HepG2 (cell line): Measurements from ENCODE around the gene NFKB2. TPM values are rescaled to one million over a fixed set of nuclear protein-coding genes. Genes with fewer than 3 reads are reported as not detected.

Experiments used
- AKNA ChIP-seq: sonication (generic); formaldehyde crosslinking; IDR thresholded peaks from 2 replicates; pipeline ENCODE4 v1.4.0; 2020; ENCODE audit warnings: missing genetic modification reagents, borderline replicate concordance
- ELF4 ChIP-seq: sonication (generic); formaldehyde crosslinking; IDR thresholded peaks from 2 replicates; pipeline ENCODE4 v1.5.0; 2020; ENCODE audit warnings: missing genetic modification reagents, mild to moderate bottlenecking, moderate library complexity, borderline replicate concordance
- REST ChIP-seq, 2 experiments: IDR thresholded peaks; 2 replicates each; pipeline ENCODE4 v1.6.1; 2011 to 2012; ENCODE audit warnings: low read length in 2 of 2, borderline replicate concordance in 1 of 2, low read depth in 1 of 2, mild to moderate bottlenecking in 1 of 2, moderate library complexity in 1 of 2
- TIGD3 ChIP-seq: sonication (generic); formaldehyde crosslinking; IDR thresholded peaks from 2 replicates; pipeline ENCODE4 v1.5.1; 2020; ENCODE audit warnings: mild to moderate bottlenecking, missing genetic modification reagents, borderline replicate concordance
- XBP1 ChIP-seq: sonication (generic); formaldehyde crosslinking; IDR thresholded peaks from 2 replicates; pipeline ENCODE4 v1.5.0; 2020; ENCODE audit warnings: missing genetic modification reagents
- ZNF251 ChIP-seq: sonication (generic); formaldehyde crosslinking; IDR thresholded peaks from 2 replicates; pipeline ENCODE4 v1.9.0; 2021; ENCODE audit warnings: mild to moderate bottlenecking, missing genetic modification reagents
- ZSCAN30 ChIP-seq: sonication (generic); formaldehyde crosslinking; IDR thresholded peaks from 2 replicates; pipeline ENCODE4 v1.5.0; 2020; ENCODE audit warnings: mild to moderate bottlenecking, missing genetic modification reagents
- polyA plus RNA-seq, 8 experiments: library from polyadenylated mRNA; depleted of rRNA in 3 of 8; stranded (reverse) in 7 of 8; unstranded in 1 of 8; fragments of >200 nt; fragmentation: Illumina TruSeq in 4 of 8; extraction: Trizol in 4 of 8; gene quantifications; 2 replicates each; pipeline versions ENCODE4 v1.2.1 to v1.2.3, GENCODE V29; 2011 to 2016; ENCODE audit warnings: low read depth in 4 of 8, missing spikeins in 1 of 8, mixed read lengths in 1 of 8; ENCODE audit not compliant: insufficient read depth in 1 of 8
- total RNA-seq, 5 experiments: library from RNA; depleted of rRNA; stranded (reverse); fragments of >200 nt; fragmentation: Illumina TruSeq; extraction: Trizol; gene quantifications; 2 replicates each; pipeline ENCODE4 v1.2.3, GENCODE V29; 2016; ENCODE audit warnings: low read depth in 1 of 5

Gene NFKB2
- total and polyA plus RNA-seq, 2 of the 13 experiments (the other 11 are each of a cell fraction or from before 2014, with no cell fraction given) = 7.7 to 12.5 TPM

GRCh38 chr10:102399217-102400021 is 3.9 kb downstream of the NFKB2 start (continued):
- TF ChIP-seq REST (IDR thresholded peaks at IDR 0.05; ENCODE audit: borderline replicate concordance in 1 of 2, low read depth in 1 of 2, low read length in 2 of 2) (no peak; a peak in 1 of 4 replicates), ELF4 (peak; percentile 35; the same call in 1 of the 2 replicates), ZNF251 (CRISPR knock-in tag) (no peak), AKNA (CRISPR knock-in tag) (no peak), XBP1 (no peak), TIGD3 (CRISPR knock-in tag) (0 out of 2 replicates have a peak, but pooled peaks have one; percentile 36), ZSCAN30 (CRISPR knock-in tag) (no peak)
